ENCODE results near the gene DYNC1I2.

DNA sequence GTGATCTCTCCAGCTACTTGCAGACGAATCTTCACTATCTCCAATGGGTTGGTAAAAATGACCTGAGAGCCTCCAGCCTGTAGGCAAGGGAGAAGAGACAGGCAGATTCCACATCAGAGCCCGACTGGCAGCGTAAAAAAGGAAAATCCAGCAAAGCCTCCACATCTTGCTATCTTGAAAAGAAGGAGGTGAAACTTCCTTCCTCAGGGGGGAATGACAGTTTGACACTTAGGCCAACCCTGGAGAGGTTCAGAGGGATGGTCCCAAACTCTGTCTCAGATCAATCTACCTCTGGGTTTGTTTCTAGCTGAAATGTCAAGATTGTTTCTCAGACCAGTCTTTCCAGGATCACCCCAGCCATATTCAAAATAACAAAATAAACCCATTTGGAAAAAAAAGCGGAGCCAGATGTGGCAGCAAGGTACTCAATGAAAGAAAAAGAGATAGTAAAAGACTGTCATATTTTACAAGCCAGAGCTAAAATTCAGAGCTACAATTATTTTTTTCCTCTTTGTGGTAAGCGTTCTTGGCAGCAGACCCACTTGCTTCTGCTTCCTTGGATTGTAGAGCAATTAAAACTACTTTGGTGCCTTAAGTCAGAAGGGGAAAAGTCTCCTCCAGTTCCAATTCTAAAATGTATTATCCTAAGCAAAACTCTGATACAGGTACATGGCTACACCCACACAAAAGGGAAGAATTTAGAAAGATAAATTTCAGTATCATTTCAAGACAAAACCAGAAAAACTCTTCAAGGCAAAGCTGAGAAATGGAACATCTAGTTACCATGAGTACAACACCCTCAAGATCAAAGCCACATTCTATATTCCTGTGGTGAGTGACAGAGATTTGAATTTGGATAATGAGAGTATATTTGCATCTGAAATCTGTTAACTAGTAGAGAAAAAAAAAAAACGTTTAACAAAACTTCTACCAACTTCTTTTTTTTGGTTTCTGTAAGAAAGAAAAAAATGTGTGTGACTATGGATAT, 106.7 kb downstream of the DYNC1I2 start:
- TF ChIP-seq CTCF (conservative IDR thresholded peaks at IDR 0.05 in 1 of 2, IDR thresholded peaks at IDR 0.05 in 1 of 2; ENCODE audit: low read depth in 1 of 2, low read length in 2 of 2), result no peak
- TF ChIP-seq EZH2 (IDR thresholded peaks at IDR 0.05; ENCODE audit: low read length, missing control alignments), result no peak
